ENCODE results near the gene LAMA2.

DNA sequence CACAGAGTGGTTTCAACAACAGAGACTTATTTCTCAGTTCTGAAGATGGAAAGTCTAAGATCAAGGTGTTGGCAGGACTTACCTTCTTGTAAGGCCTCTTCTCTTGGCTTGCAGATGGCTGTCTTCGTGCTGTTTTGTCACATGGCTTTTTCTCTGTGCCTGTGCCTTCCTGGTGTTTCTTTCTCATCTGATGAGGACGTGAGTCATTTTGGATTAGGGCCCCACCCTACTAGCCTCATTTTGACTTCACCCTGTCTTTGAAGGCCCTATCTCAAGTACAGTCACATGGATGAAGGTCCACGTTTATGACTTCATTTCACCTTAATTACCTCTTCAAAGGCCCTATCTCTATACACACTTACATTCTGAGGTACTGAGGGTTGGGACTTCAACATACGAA, 41.4 kb upstream of the LAMA2 start:
- TF ChIP-seq POLR2A (IDR thresholded peaks at IDR 0.05; ENCODE audit: low read length) (no peak), GATA1 (IDR thresholded peaks at IDR 0.05; ENCODE audit: low read depth, low read length) (no peak)

Measured in erythroblast (primary cell).